K562 (cell line): ENCODE data around the gene LONP1. TPM values are rescaled to one million over a fixed set of nuclear protein-coding genes. Genes with fewer than 3 reads are reported as not detected.

Experiments used
- ATF3 ChIP-seq, 2 experiments: fragments of 450-650 bp in 1 of 2; sonication (generic) in 1 of 2; formaldehyde crosslinking in 1 of 2; IDR thresholded peaks in 1 of 2; conservative IDR thresholded peaks in 1 of 2; 2 replicates each; pipeline versions ENCODE4 v1.6.1 to v1.8.1; 2016 to 2023; ENCODE audit warnings: mild to moderate bottlenecking in 2 of 2, moderate library complexity in 2 of 2, inconsistent platforms in 1 of 2, missing genetic modification reagents in 1 of 2
- CHCHD3 ChIP-seq: fragments of 250-450 bp; sonication (Bioruptor Pico); IDR thresholded peaks from 2 replicates; pipeline ENCODE4 v2.1.2; 2022; ENCODE audit warnings: mild to moderate bottlenecking
- CREM ChIP-seq: IDR thresholded peaks from 2 replicates; pipeline ENCODE4 v1.6.1; 2014; ENCODE audit warnings: antibody characterized with exemption, low read depth
- E4F1 ChIP-seq: fragments of 250-450 bp; sonication (Bioruptor Pico); IDR thresholded peaks from 2 replicates; pipeline ENCODE4 v1.5.0; 2021; ENCODE audit warnings: mild to moderate bottlenecking, borderline replicate concordance
- FOXA3 ChIP-seq, 2 experiments: fragments of 450-650 bp in 1 of 2; sonication (generic) in 1 of 2; formaldehyde crosslinking; IDR thresholded peaks in 1 of 2; conservative IDR thresholded peaks in 1 of 2; 2 replicates each; pipeline versions ENCODE4 v1.4.0 to v1.8.0; 2020 to 2022; ENCODE audit warnings: mild to moderate bottlenecking in 2 of 2, missing genetic modification reagents in 1 of 2
- MEIS2 ChIP-seq: fragments of 450-650 bp; IDR thresholded peaks from 2 replicates; pipeline ENCODE4 v1.6.1; 2014; ENCODE audit warnings: mild to moderate bottlenecking; ENCODE audit not compliant: partially characterized antibody
- NFE2L1 ChIP-seq: fragments of 450-650 bp; IDR thresholded peaks from 2 replicates; pipeline ENCODE4 v1.6.1; 2016; ENCODE audit warnings: missing genetic modification characterization, low read depth, mild to moderate bottlenecking, missing compliant biosample characterization, moderate library complexity, borderline replicate concordance
- PBX2 ChIP-seq, 2 experiments: IDR thresholded peaks in 1 of 2; conservative IDR thresholded peaks in 1 of 2; 2 replicates each; pipeline ENCODE4 v1.6.1; 2016; ENCODE audit warnings: low read depth in 2 of 2, mild to moderate bottlenecking in 1 of 2, missing compliant biosample characterization in 1 of 2, missing genetic modification characterization in 1 of 2, moderate library complexity in 1 of 2
- PKNOX1 ChIP-seq: fragments of 450-650 bp; IDR thresholded peaks from 2 replicates; pipeline ENCODE4 v1.6.1; 2016
- SIN3A ChIP-seq, 2 experiments: fragments of 150-350 bp in 1 of 2; IDR thresholded peaks; 2 replicates each; pipeline ENCODE4 v1.6.1; 2011 to 2016; ENCODE audit warnings: borderline replicate concordance in 2 of 2, low read depth in 2 of 2, low read length in 2 of 2, mild to moderate bottlenecking in 2 of 2, moderate library complexity in 2 of 2; ENCODE audit not compliant: control insufficient read depth in 1 of 2
- SMARCB1 ChIP-seq: IDR thresholded peaks from 2 replicates; pipeline ENCODE4 v1.6.1; 2011; ENCODE audit warnings: improper control_type of control experiment, low read depth; ENCODE audit not compliant: insufficient read length
- SRSF1 ChIP-seq: fragments of 200-400 bp; formaldehyde crosslinking; IDR thresholded peaks from 2 replicates; pipeline ENCODE4 v1.6.1; 2017; ENCODE audit warnings: mild to moderate bottlenecking, low read depth, low read length, moderate library complexity
- ZBTB12 ChIP-seq: fragments of 250-450 bp; sonication (Bioruptor Pico); IDR thresholded peaks from 2 replicates; pipeline ENCODE4 v1.4.0; 2020
- ZKSCAN1 ChIP-seq: fragments of 150-350 bp; IDR thresholded peaks from 2 replicates; pipeline ENCODE4 v1.6.1; 2016; ENCODE audit warnings: low read depth, low read length
- ZNF24 ChIP-seq: fragments of 450-650 bp; IDR thresholded peaks from 2 replicates; pipeline ENCODE4 v1.6.1; 2016
- ZNF408 ChIP-seq: fragments of 250-450 bp; sonication (Bioruptor Pico); IDR thresholded peaks from 2 replicates; pipeline ENCODE4 v1.4.0; 2020; ENCODE audit warnings: low read depth, mild to moderate bottlenecking, moderate library complexity
- ZNF830 ChIP-seq: fragments of 250-450 bp; sonication (Bioruptor Pico); IDR thresholded peaks from 2 replicates; pipeline ENCODE4 v1.5.0; 2021; ENCODE audit warnings: mild to moderate bottlenecking
- polyA plus RNA-seq, 8 experiments: library from polyadenylated mRNA; depleted of rRNA in 4 of 8; stranded (reverse) in 5 of 8; unstranded in 3 of 8; fragments of >200 nt; fragmentation: Nextera tagmentation in 2 of 8; fragmentation: Illumina TruSeq in 1 of 8; extraction: Ambion mirVana in 2 of 8; extraction: Trizol in 1 of 8; gene quantifications; 2 replicates each; pipeline versions ENCODE4 v1.2.1 to v1.2.3, GENCODE V29; 2011 to 2014; ENCODE audit warnings: inconsistent platforms in 1 of 8, missing spikeins in 1 of 8
- total RNA-seq, 7 experiments: library from RNA; depleted of rRNA in 6 of 7; stranded (reverse); fragments of >200 nt in 6 of 7; fragmentation: Illumina TruSeq in 2 of 7; extraction: Trizol in 2 of 7; gene quantifications; 2 replicates each; pipeline versions ENCODE4 v1.2.1 to v1.2.3, GENCODE V29; 2011 to 2021; ENCODE audit warnings: low replicate concordance in 1 of 7

LONP1 gene
- total and polyA plus RNA-seq, 9 of the 15 experiments (the other 6 are each of a cell fraction or from before 2014, with no cell fraction given) = 1.1 to 238 (median 84.5) TPM

- TF ChIP-seq PBX2 (CRISPR knock-in tag; IDR thresholded peaks at IDR 0.05; ENCODE audit: low read depth) = no peak
- peak; percentile 86 for TF ChIP-seq PBX2 (tag; conservative IDR thresholded peaks at IDR 0.05; ENCODE audit: low read depth)
- TF ChIP-seq NFE2L1 (tag) = no peak
- no peak for TF ChIP-seq ZKSCAN1
- peak; percentile 86 for TF ChIP-seq PKNOX1
- TF ChIP-seq SMARCB1 = no peak
- no peak for TF ChIP-seq SRSF1
- no peak for TF ChIP-seq SIN3A (IDR thresholded peaks at IDR 0.05; ENCODE audit: borderline replicate concordance in 2 of 2, control insufficient read depth in 1 of 2, low read depth in 2 of 2, low read length in 2 of 2)
- no peak for TF ChIP-seq FOXA3 (CRISPR knock-in tag; conservative IDR thresholded peaks at IDR 0.05 in 1 of 2, IDR thresholded peaks at IDR 0.05 in 1 of 2)
- no peak for TF ChIP-seq ZNF408 (CRISPR knock-in tag)
- TF ChIP-seq ATF3 (IDR thresholded peaks at IDR 0.05) = 0 out of 2 replicates have a peak, but pooled peaks have one; percentile 12
- no peak for TF ChIP-seq ATF3 (CRISPR knock-in tag; conservative IDR thresholded peaks at IDR 0.05)
- peak; percentile 6; the same call in 1 of the 2 replicates for TF ChIP-seq CREM
- no peak for TF ChIP-seq CHCHD3 (CRISPR knock-in tag)
- no peak for TF ChIP-seq ZNF830 (CRISPR knock-in tag)
- peak; percentile 88 for TF ChIP-seq MEIS2
- TF ChIP-seq ZBTB12 = no peak
- TF ChIP-seq E4F1 (CRISPR knock-in tag) = no peak
- TF ChIP-seq ZNF24 = peak; percentile 48; the same call in 1 of the 2 replicates
Observed at GRCh38 chr19:5683177-5683886, 36.6 kb downstream of the LONP1 start (continued).
